ENCODE data around the gene GAMT. TPM values are rescaled to one million over a fixed set of nuclear protein-coding genes. Genes with fewer than 3 reads are reported as not detected.

GAMT gene
- total and polyA plus RNA-seq, 2 experiments from 2014 or later = 21.5 to 36.9 TPM

DNA sequence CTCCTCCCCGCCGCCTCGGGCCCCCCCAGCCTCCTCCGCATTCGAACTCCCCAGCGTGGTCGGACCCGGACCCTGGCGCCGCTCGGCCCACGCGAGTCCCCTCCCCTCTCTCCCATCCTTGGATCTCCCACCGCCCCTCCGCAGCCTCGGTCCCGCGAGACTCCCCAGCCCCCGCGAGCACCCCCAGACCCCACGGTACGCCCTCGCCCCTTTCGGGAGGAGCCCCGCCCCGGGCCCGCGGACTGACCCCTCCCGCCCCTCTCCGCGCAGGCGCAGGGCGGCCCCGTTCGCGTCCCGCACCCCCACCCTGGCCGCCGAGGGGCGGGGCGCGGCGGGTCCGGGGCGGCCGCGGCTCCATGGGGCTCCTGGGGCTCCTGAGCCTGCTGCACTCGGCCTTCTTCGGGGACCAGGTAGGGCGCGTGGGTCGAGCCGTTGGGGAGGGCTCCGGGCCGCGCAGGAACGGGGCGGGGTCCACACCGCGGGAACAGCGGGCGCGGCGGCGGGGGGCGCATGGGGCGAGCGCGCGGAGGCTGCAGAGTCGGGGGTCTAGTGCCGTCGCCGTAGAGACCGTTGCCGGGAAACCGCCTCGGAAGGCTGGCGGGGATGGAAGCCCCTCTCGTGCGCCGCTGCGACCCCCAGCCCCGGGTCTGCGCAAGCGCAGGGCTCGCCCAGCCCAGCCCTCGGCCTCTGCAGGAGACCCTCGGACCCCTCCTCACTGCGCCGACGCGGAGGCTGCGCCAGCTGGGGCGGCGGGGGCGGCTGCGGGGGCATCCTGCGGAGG, 44.8 kb upstream of the GAMT start:
- Histone ChIP-seq H3F3A (replicated peaks; ENCODE audit: low read depth) (peaks cover 52% of the 10 kb centered on the region), H3K4me1 (ENCODE audit: insufficient read depth) (peaks cover 21% of the 10 kb centered on the region; the same call in 1 of the 2 replicates), H2AFZ (no peak overlapping the region), H4K20me1 (replicated peaks; ENCODE audit: insufficient read depth) (peaks cover 12% of the 10 kb centered on the region), H3K9me2 (ENCODE audit: insufficient read depth) (no peaks in the 10 kb centered on the region), H3K4me2 (peak overlapping the region; percentile 78), H3K27me3 (ENCODE audit: insufficient read depth) (peaks cover 44% of the 10 kb centered on the region), H3K27ac (ENCODE audit: low read depth) (no peak overlapping the region), H3K79me2 (replicated peaks; ENCODE audit: insufficient read depth) (0 out of 2 replicates have a peak, but pooled peaks cover 3% of the 10 kb centered on the region), H3K36me3 (ENCODE audit: insufficient read depth) (peaks cover 5% of the 10 kb centered on the region), H3K4me3 (peak overlapping the region; percentile 83)
- Mint-ChIP-seq H3K36me3 (ENCODE audit: low read depth) (peaks cover 20% of the 10 kb centered on the region), H3K9me3 (no peaks in the 10 kb centered on the region; the same call in 2 of the 3 replicates), H3K27ac (no peak overlapping the region), H3K27me3 (ENCODE audit: insufficient read depth, low read depth, poor library complexity) (peaks cover 57% of the 10 kb centered on the region), H3K4me3 (no peak overlapping the region), H3K4me1 (peaks cover 34% of the 10 kb centered on the region)
- no peak for TF ChIP-seq ZNF331 (CRISPR knock-in tag; IDR thresholded peaks at IDR 0.05; ENCODE audit: low read depth)
- TF ChIP-seq POLR2AphosphoS5 (IDR thresholded peaks at IDR 0.05; ENCODE audit: low read depth) = no peak
- TF ChIP-seq CTCF (conservative IDR thresholded peaks at IDR 0.05; ENCODE audit: low read depth in 2 of 2) = no peak
- TF ChIP-seq EZH2 (IDR thresholded peaks at IDR 0.05; ENCODE audit: low read depth, unreplicated experiment) = no peak
- TF ChIP-seq NANOG (IDR thresholded peaks at IDR 0.05; ENCODE audit: borderline replicate concordance) = no peak
- TF ChIP-seq EZH2phosphoT487 (IDR thresholded peaks at IDR 0.05; ENCODE audit: unreplicated experiment) = no peak
- TF ChIP-seq CREB1 (CRISPR knock-in tag; IDR thresholded peaks at IDR 0.05; ENCODE audit: low read depth) = no peak
- TF ChIP-seq, protein P1, sequence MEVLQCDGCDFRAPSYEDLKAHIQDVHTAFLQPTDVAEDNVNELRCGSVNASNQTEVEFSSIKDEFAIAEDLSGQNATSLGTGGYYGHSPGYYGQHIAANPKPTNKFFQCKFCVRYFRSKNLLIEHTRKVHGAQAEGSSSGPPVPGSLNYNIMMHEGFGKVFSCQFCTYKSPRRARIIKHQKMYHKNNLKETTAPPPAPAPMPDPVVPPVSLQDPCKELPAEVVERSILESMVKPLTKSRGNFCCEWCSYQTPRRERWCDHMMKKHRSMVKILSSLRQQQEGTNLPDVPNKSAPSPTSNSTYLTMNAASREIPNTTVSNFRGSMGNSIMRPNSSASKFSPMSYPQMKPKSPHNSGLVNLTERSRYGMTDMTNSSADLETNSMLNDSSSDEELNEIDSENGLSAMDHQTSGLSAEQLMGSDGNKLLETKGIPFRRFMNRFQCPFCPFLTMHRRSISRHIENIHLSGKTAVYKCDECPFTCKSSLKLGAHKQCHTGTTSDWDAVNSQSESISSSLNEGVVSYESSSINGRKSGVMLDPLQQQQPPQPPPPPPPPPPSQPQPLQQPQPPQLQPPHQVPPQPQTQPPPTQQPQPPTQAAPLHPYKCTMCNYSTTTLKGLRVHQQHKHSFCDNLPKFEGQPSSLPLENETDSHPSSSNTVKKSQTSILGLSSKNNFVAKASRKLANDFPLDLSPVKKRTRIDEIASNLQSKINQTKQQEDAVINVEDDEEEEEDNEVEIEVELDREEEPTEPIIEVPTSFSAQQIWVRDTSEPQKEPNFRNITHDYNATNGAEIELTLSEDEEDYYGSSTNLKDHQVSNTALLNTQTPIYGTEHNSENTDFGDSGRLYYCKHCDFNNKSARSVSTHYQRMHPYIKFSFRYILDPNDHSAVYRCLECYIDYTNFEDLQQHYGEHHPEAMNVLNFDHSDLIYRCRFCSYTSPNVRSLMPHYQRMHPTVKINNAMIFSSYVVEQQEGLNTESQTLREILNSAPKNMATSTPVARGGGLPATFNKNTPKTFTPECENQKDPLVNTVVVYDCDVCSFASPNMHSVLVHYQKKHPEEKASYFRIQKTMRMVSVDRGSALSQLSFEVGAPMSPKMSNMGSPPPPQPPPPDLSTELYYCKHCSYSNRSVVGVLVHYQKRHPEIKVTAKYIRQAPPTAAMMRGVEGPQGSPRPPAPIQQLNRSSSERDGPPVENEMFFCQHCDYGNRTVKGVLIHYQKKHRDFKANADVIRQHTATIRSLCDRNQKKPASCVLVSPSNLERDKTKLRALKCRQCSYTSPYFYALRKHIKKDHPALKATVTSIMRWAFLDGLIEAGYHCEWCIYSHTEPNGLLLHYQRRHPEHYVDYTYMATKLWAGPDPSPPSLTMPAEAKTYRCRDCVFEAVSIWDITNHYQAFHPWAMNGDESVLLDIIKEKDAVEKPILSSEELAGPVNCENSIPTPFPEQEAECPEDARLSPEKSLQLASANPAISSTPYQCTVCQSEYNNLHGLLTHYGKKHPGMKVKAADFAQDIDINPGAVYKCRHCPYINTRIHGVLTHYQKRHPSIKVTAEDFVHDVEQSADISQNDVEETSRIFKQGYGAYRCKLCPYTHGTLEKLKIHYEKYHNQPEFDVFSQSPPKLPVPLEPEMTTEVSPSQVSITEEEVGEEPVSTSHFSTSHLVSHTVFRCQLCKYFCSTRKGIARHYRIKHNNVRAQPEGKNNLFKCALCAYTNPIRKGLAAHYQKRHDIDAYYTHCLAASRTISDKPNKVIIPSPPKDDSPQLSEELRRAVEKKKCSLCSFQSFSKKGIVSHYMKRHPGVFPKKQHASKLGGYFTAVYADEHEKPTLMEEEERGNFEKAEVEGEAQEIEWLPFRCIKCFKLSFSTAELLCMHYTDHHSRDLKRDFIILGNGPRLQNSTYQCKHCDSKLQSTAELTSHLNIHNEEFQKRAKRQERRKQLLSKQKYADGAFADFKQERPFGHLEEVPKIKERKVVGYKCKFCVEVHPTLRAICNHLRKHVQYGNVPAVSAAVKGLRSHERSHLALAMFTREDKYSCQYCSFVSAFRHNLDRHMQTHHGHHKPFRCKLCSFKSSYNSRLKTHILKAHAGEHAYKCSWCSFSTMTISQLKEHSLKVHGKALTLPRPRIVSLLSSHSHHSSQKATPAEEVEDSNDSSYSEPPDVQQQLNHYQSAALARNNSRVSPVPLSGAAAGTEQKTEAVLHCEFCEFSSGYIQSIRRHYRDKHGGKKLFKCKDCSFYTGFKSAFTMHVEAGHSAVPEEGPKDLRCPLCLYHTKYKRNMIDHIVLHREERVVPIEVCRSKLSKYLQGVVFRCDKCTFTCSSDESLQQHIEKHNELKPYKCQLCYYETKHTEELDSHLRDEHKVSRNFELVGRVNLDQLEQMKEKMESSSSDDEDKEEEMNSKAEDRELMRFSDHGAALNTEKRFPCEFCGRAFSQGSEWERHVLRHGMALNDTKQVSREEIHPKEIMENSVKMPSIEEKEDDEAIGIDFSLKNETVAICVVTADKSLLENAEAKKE (CRISPR knock-in tag; IDR thresholded peaks at IDR 0.05) = no peak
- TF ChIP-seq ZNF114 (CRISPR knock-in tag; IDR thresholded peaks at IDR 0.05) = no peak
- no peak for TF ChIP-seq ETS1 (IDR thresholded peaks at IDR 0.05)
- TF ChIP-seq STAT1 (IDR thresholded peaks at IDR 0.05; ENCODE audit: unreplicated experiment) = no peak
- TF ChIP-seq REST (IDR thresholded peaks at IDR 0.05; ENCODE audit: unreplicated experiment) = no peak
- no peak for TF ChIP-seq JUNB (IDR thresholded peaks at IDR 0.05; ENCODE audit: unreplicated experiment)
- ATAC-seq (peak; percentile 13), DNase-seq (ENCODE audit: low spot score) (peak; percentile 75)

Measured in GM23338 (cell line).